Nephron (organoid): ENCODE measurements around the gene TBRG4.

Experiments used
- H3K27ac Mint-ChIP-seq, 3 experiments: 2 replicates each; pipeline ENCODE4 v1.8.0; 2020; ENCODE audit warnings: mixed read lengths in 3 of 3, mild to moderate bottlenecking in 2 of 3, moderate library complexity in 1 of 3
- H3K27me3 Mint-ChIP-seq: 2 replicates; pipeline ENCODE4 v1.8.0; 2021; ENCODE audit warnings: low read depth, mild to moderate bottlenecking, moderate library complexity, mixed read lengths
- H3K36me3 Mint-ChIP-seq: 2 replicates; pipeline ENCODE4 v1.8.0; 2020; ENCODE audit warnings: low read depth, mixed read lengths
- H3K4me1 Mint-ChIP-seq: 2 replicates; pipeline ENCODE4 v1.8.0; 2020; ENCODE audit warnings: mixed read lengths
- H3K4me3 Mint-ChIP-seq, 3 experiments: 2 replicates each; pipeline ENCODE4 v1.8.0; 2020; ENCODE audit warnings: mild to moderate bottlenecking in 3 of 3, mixed read lengths in 3 of 3, moderate library complexity in 2 of 3
- H3K9me3 Mint-ChIP-seq: 2 replicates; pipeline ENCODE4 v1.8.0; 2020; ENCODE audit warnings: mixed read lengths
- CTCF ChIP-seq, 3 experiments: fragments of 200-600 bp; sonication (generic); IDR thresholded peaks; one replicate each; pipeline ENCODE4 v1.5.0; 2021; ENCODE audit warnings: antibody characterized with exemption in 3 of 3; ENCODE audit not compliant: unreplicated experiment in 3 of 3

TBRG4 gene

GRCh38 chr7:45080265-45080957, 31.1 kb downstream of the TBRG4 start:
- no peaks in the 10 kb centered on the region for H3K9me3 Mint-ChIP-seq
- H3K36me3 Mint-ChIP-seq, result no peaks in the 10 kb centered on the region
- H3K4me3 Mint-ChIP-seq, result no peak overlapping the region
- TF ChIP-seq CTCF (IDR thresholded peaks at IDR 0.05; ENCODE audit: unreplicated experiment in 3 of 3), result no peak
- no peaks in the 10 kb centered on the region for H3K4me1 Mint-ChIP-seq
- H3K27ac Mint-ChIP-seq, result no peak overlapping the region
- H3K27me3 Mint-ChIP-seq, result no peaks in the 10 kb centered on the region

GRCh38 chr7:45078125-45078681, 33.3 kb downstream of the TBRG4 start:
- H3K4me3 Mint-ChIP-seq, result no peak overlapping the region
- peaks cover 12% of the 10 kb centered on the region for H3K36me3 Mint-ChIP-seq
- no peak for TF ChIP-seq CTCF (IDR thresholded peaks at IDR 0.05; ENCODE audit: unreplicated experiment in 3 of 3)
- H3K27me3 Mint-ChIP-seq, result no peaks in the 10 kb centered on the region
- no peaks in the 10 kb centered on the region for H3K9me3 Mint-ChIP-seq
- H3K4me1 Mint-ChIP-seq, result no peaks in the 10 kb centered on the region
- no peak overlapping the region for H3K27ac Mint-ChIP-seq

- no peaks in the 10 kb centered on the region for H3K4me1 Mint-ChIP-seq
- H3K4me3 Mint-ChIP-seq, result no peak overlapping the region
- no peaks in the 10 kb centered on the region for H3K9me3 Mint-ChIP-seq
- no peak overlapping the region for H3K27ac Mint-ChIP-seq
- peaks cover 17% of the 10 kb centered on the region for H3K36me3 Mint-ChIP-seq
- TF ChIP-seq CTCF (IDR thresholded peaks at IDR 0.05; ENCODE audit: unreplicated experiment in 3 of 3), result no peak
- no peaks in the 10 kb centered on the region for H3K27me3 Mint-ChIP-seq
These were observed 33.9 kb downstream of the TBRG4 start for GRCh38 chr7:45077579-45077978.

GRCh38 chr7:45076946-45077345, 34.6 kb downstream of the TBRG4 start:
- Mint-ChIP-seq H3K4me3 (no peak overlapping the region), H3K4me1 (no peaks in the 10 kb centered on the region), H3K9me3 (no peaks in the 10 kb centered on the region)

GRCh38 chr7:45075871-45076796, 35.4 kb downstream of the TBRG4 start:
- H3K36me3 Mint-ChIP-seq, result peaks cover 28% of the 10 kb centered on the region
- H3K27ac Mint-ChIP-seq, result no peak overlapping the region
- no peaks in the 10 kb centered on the region for H3K9me3 Mint-ChIP-seq
- H3K27me3 Mint-ChIP-seq, result no peaks in the 10 kb centered on the region
- TF ChIP-seq CTCF (IDR thresholded peaks at IDR 0.05; ENCODE audit: unreplicated experiment in 3 of 3), result no peak
- no peak overlapping the region for H3K4me3 Mint-ChIP-seq
- no peaks in the 10 kb centered on the region for H3K4me1 Mint-ChIP-seq

More at GRCh38 chr7:45076946-45077345, 34.6 kb downstream of the TBRG4 start:
- H3K27ac Mint-ChIP-seq, result no peak overlapping the region
- TF ChIP-seq CTCF (IDR thresholded peaks at IDR 0.05; ENCODE audit: unreplicated experiment in 3 of 3), result no peak
- no peaks in the 10 kb centered on the region for H3K27me3 Mint-ChIP-seq
- H3K36me3 Mint-ChIP-seq, result peaks cover 21% of the 10 kb centered on the region
